ENCODE data around the gene KRTAP10-7. TPM values are rescaled to one million over a fixed set of nuclear protein-coding genes. Genes with fewer than 3 reads are reported as not detected.
"Not testable (repeated sequence)": the region's sequence is repeated elsewhere in the genome, so short reads cannot be mapped to it uniquely, and the experiment has no call there.

Gene KRTAP10-7
- total RNA-seq, 1 donor from 2014 or later = not detected

GRCh38 chr21:44556879-44557278, 43.5 kb upstream of the KRTAP10-7 start:
- no peak for DNase-seq (ENCODE audit: low read depth)
- TF ChIP-seq, protein P1, sequence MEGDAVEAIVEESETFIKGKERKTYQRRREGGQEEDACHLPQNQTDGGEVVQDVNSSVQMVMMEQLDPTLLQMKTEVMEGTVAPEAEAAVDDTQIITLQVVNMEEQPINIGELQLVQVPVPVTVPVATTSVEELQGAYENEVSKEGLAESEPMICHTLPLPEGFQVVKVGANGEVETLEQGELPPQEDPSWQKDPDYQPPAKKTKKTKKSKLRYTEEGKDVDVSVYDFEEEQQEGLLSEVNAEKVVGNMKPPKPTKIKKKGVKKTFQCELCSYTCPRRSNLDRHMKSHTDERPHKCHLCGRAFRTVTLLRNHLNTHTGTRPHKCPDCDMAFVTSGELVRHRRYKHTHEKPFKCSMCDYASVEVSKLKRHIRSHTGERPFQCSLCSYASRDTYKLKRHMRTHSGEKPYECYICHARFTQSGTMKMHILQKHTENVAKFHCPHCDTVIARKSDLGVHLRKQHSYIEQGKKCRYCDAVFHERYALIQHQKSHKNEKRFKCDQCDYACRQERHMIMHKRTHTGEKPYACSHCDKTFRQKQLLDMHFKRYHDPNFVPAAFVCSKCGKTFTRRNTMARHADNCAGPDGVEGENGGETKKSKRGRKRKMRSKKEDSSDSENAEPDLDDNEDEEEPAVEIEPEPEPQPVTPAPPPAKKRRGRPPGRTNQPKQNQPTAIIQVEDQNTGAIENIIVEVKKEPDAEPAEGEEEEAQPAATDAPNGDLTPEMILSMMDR (IDR thresholded peaks at IDR 0.05; ENCODE audit: insufficient read depth, low read length, poor library complexity, severe bottlenecking) = no peak

GRCh38 chr21:44557491-44558328, 42.7 kb upstream of the KRTAP10-7 start:
- no peak overlapping the region for H3K4me3 ChIP-seq (ENCODE audit: low read depth, low read length)

More at GRCh38 chr21:44556879-44557278, 43.5 kb upstream of the KRTAP10-7 start:
- Histone ChIP-seq H3K36me3 (ENCODE audit: control insufficient read depth, insufficient read depth, low read length) (no peaks in the 10 kb centered on the region), H3K4me3 (ENCODE audit: low read depth, low read length) (no peak overlapping the region), H3K27me3 (ENCODE audit: control insufficient read depth, insufficient read depth, low read length) (peaks cover 13% of the 10 kb centered on the region)

DNA sequence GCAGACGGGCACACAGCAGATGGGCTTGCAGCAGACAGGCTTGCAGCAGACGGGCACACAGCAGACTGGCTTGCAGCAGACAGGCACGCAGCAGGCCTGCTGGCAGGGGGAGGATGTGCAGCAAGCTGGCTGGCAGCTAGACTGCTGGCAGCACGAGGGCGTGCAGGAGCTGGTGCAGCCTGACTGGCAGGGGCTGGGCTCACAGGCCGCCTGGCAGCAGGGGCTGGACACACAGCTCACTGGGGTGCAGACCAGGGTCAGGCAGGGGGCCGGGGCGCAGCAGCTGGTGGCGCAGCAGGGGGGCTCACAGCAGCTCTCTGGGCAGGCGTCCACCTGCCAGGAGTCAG, 42.1 kb upstream of the KRTAP10-7 start:
- H3K27me3 ChIP-seq (ENCODE audit: control insufficient read depth, insufficient read depth, low read length) = peaks cover 13% of the 10 kb centered on the region
- H3K4me3 ChIP-seq (ENCODE audit: low read depth, low read length); DNase-seq (ENCODE audit: low read depth); H3K36me3 ChIP-seq (ENCODE audit: control insufficient read depth, insufficient read depth, low read length): not testable (repeated sequence)

More at GRCh38 chr21:44557491-44558328, 42.7 kb upstream of the KRTAP10-7 start:
- TF ChIP-seq, protein P1 (IDR thresholded peaks at IDR 0.05; ENCODE audit: insufficient read depth, low read length, poor library complexity, severe bottlenecking) = no peak
- DNase-seq (ENCODE audit: low read depth) = no peak
- Histone ChIP-seq H3K27me3 (ENCODE audit: control insufficient read depth, insufficient read depth, low read length) (peaks cover 13% of the 10 kb centered on the region), H3K36me3 (ENCODE audit: control insufficient read depth, insufficient read depth, low read length) (no peaks in the 10 kb centered on the region)

DNA sequence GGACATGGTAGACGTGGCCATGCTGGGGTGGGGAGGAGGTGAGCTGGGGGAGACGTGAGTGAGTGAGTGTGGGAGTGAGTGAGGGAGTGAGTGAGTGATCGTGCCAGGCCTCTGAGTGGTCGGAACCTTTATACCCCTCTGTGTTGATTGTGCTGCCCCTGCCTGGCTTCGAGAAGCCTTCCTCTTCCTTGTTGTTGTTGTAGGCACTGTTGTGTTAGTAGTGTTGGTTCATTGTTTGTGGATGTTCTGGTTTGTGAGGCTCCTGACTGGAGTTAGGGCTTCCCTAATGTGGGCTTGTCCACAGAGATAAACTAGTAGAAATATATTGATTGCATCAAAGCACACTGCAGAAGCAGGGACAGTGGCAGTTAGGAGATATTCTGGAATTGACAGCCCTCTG, 41.7 kb upstream of the KRTAP10-7 start, which contains the start of gene KRTAP10-3:
Gene KRTAP10-3, minus strand, starts transcription at position 101 of the 400 bp plus-strand sequence. Its CDS starts 80 bp downstream, at position 21.
- Histone ChIP-seq H3K36me3 (ENCODE audit: control insufficient read depth, insufficient read depth, low read length) (no peaks in the 10 kb centered on the region), H3K27me3 (ENCODE audit: control insufficient read depth, insufficient read depth, low read length) (peaks cover 13% of the 10 kb centered on the region), H3K4me3 (ENCODE audit: low read depth, low read length) (no peak within 1 kb of the TSS)
- DNase-seq (ENCODE audit: low read depth) = no peak
- TF ChIP-seq, protein P1 (IDR thresholded peaks at IDR 0.05; ENCODE audit: insufficient read depth, low read length, poor library complexity, severe bottlenecking) = no peak

- H3K36me3 ChIP-seq (ENCODE audit: control insufficient read depth, insufficient read depth, low read length) = no peaks in the 10 kb centered on the region
- TF ChIP-seq, protein P1 (IDR thresholded peaks at IDR 0.05; ENCODE audit: insufficient read depth, low read length, poor library complexity, severe bottlenecking) = no peak
- H3K27me3 ChIP-seq (ENCODE audit: control insufficient read depth, insufficient read depth, low read length) = no peaks in the 10 kb centered on the region
Observed at GRCh38 chr21:44564099-44564498, 36.3 kb upstream of the KRTAP10-7 start.

DNA sequence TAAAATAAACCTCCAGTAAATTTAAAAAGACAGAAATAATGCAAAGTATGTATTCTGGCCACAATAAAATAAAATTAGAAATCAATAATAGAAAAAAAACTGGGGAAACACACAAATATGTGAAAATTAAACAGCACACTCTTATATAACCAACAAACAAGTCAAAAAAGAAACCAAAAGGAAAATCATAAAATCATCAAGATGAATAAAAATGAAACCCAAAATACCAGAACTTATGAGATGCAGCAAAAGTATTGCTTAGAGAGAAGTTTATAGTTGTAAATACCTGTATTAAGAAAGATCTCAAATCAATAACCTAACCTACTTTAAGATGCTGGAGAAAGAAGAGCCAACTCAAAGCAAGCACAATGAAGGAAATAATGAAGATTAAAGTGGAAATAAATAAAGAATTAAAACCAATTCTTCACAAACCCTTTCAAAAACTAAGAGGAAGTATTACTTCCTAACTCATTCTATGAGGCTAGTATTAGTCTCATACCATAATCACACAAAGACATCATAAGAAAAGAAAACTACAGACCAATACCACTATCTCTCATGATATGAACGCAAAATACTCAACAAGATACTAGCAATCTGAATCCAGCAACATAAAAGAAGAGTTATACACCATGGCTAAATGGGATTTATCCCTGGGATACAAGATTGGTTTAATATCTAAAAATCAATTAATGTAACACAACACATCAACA, 35.4 kb upstream of the KRTAP10-7 start:
- no peaks in the 10 kb centered on the region for H3K36me3 ChIP-seq (ENCODE audit: control insufficient read depth, insufficient read depth, low read length)
- TF ChIP-seq, protein P1 (IDR thresholded peaks at IDR 0.05; ENCODE audit: insufficient read depth, low read length, poor library complexity, severe bottlenecking) = no peak
- DNase-seq (ENCODE audit: low read depth) = no peak

More at GRCh38 chr21:44564099-44564498, 36.3 kb upstream of the KRTAP10-7 start:
- no peak for DNase-seq (ENCODE audit: low read depth)
- H3K4me3 ChIP-seq (ENCODE audit: low read depth, low read length) = no peak overlapping the region

More for the DNA sequence above, 35.4 kb upstream of the KRTAP10-7 start:
- H3K4me3 ChIP-seq (ENCODE audit: low read depth, low read length) = no peak overlapping the region
- no peaks in the 10 kb centered on the region for H3K27me3 ChIP-seq (ENCODE audit: control insufficient read depth, insufficient read depth, low read length)

All from kidney epithelial cell (primary cell).